Tibial nerve (tissue), 4 donors: ENCODE results near the gene SLC9A9. TPM values are rescaled to one million over a fixed set of nuclear protein-coding genes. Genes with fewer than 3 reads are reported as not detected.

Experiments used
- DNase-seq, 2 donors: peaks; one replicate each; pipeline ENCODE4 v3.0.0-alpha.2; 2019; ENCODE audit warnings: low spot score in 2 of 2
- H3K27ac ChIP-seq, 4 donors: fragments of 200-600 bp; sonication (generic) in 3 of 4; one replicate each; pipeline ENCODE4 v1.5.1; 2017 to 2019; ENCODE audit warnings: mild to moderate bottlenecking in 1 of 4
- H3K27me3 ChIP-seq, 2 donors: fragments of 200-600 bp; sonication (generic) in 1 of 2; one replicate each; pipeline versions ENCODE4 v1.5.1 to v1.6.0; 2017 to 2019
- H3K36me3 ChIP-seq, 3 donors: fragments of 200-600 bp; sonication (generic); one replicate each; pipeline ENCODE4 v1.5.1; 2018 to 2019
- H3K4me1 ChIP-seq, 4 donors: fragments of 200-600 bp; sonication (generic) in 3 of 4; one replicate each; pipeline ENCODE4 v1.5.1; 2017 to 2019
- H3K4me3 ChIP-seq, 4 donors: fragments of 200-600 bp; sonication (generic) in 3 of 4; one replicate each; pipeline ENCODE4 v1.5.1; 2017 to 2019; ENCODE audit warnings: mild to moderate bottlenecking in 1 of 4, moderate library complexity in 1 of 4
- H3K9me3 ChIP-seq, 4 donors: fragments of 200-600 bp; sonication (generic) in 3 of 4; one replicate each; pipeline ENCODE4 v1.5.1; 2017 to 2019
- EP300 ChIP-seq, 2 donors: sonication (generic); formaldehyde crosslinking; IDR thresholded peaks; one replicate each; pipeline ENCODE4 v1.6.1; 2017; ENCODE audit warnings: antibody characterized with exemption in 2 of 2, mild to moderate bottlenecking in 1 of 2
- POLR2A ChIP-seq, 2 donors: fragments of 450-650 bp; IDR thresholded peaks; one replicate each; pipeline ENCODE4 v1.6.1; 2017; ENCODE audit warnings: antibody characterized with exemption in 2 of 2, mild to moderate bottlenecking in 2 of 2, moderate library complexity in 2 of 2
- WGBS, 2 donors: methylation state at CpG; one replicate each; pipeline ENCODE4 v1.1.5; 2018; 5-methylcytosine and 5-hydroxymethylcytosine counted together
- total RNA-seq, 4 donors: library from RNA; depleted of rRNA; stranded (reverse); fragments of >200 nt; gene quantifications; one replicate each; pipeline ENCODE4 v1.1.0, GENCODE V29; 2016
- TF ChIP-seq, protein P1 (sequence below), 5 experiments: fragments of 200-600 bp in 3 of 5; fragments of 450-650 bp in 2 of 5; sonication (generic) in 3 of 5; IDR thresholded peaks; one replicate each; pipeline ENCODE4 v1.5.1; 2016 to 2019; ENCODE audit warnings: antibody characterized with exemption in 5 of 5, mild to moderate bottlenecking in 3 of 5, moderate library complexity in 2 of 5

SLC9A9 gene
- total RNA-seq, 4 donors from 2014 or later = 7.6 to 11.1 (median 9.2) TPM

DNA sequence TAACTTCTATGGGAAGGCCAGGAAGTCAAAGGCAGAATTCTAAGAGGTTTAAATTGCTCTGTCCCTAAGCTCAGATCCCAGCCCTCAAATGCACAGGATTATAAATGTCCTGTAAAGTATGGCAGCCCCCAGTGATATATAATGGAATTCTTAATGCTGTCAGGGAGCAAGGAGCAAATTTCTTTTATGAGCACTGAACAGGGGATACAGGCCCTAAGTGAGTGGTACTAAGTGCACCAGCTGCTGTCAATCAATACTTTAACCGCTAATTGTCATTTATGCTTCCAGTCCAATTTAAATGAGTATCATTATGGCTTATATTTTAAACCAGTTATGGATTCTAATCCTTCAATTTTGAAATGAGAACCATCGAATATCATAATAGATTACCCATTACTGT lies 4.7 kb downstream of the SLC9A9 start:
- Histone ChIP-seq H3K27ac (no peak overlapping the region), H3K4me3 (no peak overlapping the region), H3K9me3 (no peaks in the 10 kb centered on the region), H3K27me3 (no peaks in the 10 kb centered on the region), H3K36me3 (no peaks in the 10 kb centered on the region), H3K4me1 (peaks cover 0 to 13% (median under 1%) of the 10 kb centered on the region in 4 donors)
- TF ChIP-seq, protein P1, sequence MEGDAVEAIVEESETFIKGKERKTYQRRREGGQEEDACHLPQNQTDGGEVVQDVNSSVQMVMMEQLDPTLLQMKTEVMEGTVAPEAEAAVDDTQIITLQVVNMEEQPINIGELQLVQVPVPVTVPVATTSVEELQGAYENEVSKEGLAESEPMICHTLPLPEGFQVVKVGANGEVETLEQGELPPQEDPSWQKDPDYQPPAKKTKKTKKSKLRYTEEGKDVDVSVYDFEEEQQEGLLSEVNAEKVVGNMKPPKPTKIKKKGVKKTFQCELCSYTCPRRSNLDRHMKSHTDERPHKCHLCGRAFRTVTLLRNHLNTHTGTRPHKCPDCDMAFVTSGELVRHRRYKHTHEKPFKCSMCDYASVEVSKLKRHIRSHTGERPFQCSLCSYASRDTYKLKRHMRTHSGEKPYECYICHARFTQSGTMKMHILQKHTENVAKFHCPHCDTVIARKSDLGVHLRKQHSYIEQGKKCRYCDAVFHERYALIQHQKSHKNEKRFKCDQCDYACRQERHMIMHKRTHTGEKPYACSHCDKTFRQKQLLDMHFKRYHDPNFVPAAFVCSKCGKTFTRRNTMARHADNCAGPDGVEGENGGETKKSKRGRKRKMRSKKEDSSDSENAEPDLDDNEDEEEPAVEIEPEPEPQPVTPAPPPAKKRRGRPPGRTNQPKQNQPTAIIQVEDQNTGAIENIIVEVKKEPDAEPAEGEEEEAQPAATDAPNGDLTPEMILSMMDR (IDR thresholded peaks at IDR 0.05) = no peak
- TF ChIP-seq POLR2A (IDR thresholded peaks at IDR 0.05) (no peak), EP300 (IDR thresholded peaks at IDR 0.05) (no peak)
- no peak for DNase-seq
- 95 to 98% methylated on average over 2 of the region's 2 CpGs for WGBS, 2 donors

DNA sequence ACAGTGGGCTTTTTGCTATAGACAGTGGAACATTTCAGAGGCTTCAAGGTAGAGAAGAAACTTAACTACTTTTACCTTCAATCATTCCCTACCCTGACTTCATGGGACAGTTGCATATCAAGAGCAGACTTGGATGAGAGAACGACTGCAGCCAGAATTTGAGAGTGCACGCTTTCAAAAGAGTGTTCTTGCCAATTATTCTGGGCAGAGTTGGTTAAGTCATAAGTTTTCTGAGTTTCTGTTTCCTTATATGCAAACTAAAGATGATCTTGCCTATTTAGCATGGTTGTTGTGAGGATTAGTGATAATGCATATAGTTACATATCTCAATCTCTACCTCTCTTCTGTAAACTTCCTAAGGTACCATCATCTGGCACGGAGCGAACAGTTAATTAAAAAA lies 7.6 kb downstream of the SLC9A9 start:
- no peak for DNase-seq
- Histone ChIP-seq H3K36me3 (no peaks in the 10 kb centered on the region), H3K27ac (no peak overlapping the region), H3K4me1 (peaks cover 0 to 5% (median 2%) of the 10 kb centered on the region in 4 donors), H3K9me3 (no peaks in the 10 kb centered on the region), H3K27me3 (no peaks in the 10 kb centered on the region), H3K4me3 (no peak overlapping the region)
- 84% methylated on average over 4 of the region's 4 CpGs for WGBS, 2 donors
- TF ChIP-seq POLR2A (IDR thresholded peaks at IDR 0.05) (no peak), EP300 (IDR thresholded peaks at IDR 0.05) (no peak)
- TF ChIP-seq, protein P1 (IDR thresholded peaks at IDR 0.05) = no peak

DNA sequence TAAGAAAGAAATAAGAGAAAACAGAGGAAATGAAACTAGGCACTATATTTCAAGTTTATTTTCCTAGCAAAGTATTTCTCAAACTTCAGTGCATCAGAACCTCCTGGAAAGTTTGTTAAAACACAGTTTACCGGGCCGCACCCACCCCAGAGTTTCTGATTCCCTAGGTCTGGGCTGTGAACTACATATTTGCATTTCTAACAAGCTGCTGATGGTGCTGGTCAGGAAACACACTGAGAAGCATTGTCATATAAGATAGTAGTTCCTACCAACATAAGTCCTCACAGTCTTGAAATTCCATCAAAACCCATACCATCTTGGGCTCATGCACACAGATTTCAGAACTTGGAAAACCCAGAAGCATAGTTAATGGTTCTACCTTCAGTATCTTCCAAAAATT lies 8.3 kb downstream of the SLC9A9 start:
- 67 to 87% methylated on average over 2 of the region's 2 CpGs for WGBS, 2 donors
- H3K27me3 ChIP-seq = no peaks in the 10 kb centered on the region
- peaks cover 0 to 5% (median 2%) of the 10 kb centered on the region in 4 donors for H3K4me1 ChIP-seq
- no peaks in the 10 kb centered on the region for H3K36me3 ChIP-seq
- H3K27ac ChIP-seq = no peak overlapping the region
- no peak for DNase-seq
- no peaks in the 10 kb centered on the region for H3K9me3 ChIP-seq
- TF ChIP-seq, protein P1 (IDR thresholded peaks at IDR 0.05) = no peak
- no peak for TF ChIP-seq EP300 (IDR thresholded peaks at IDR 0.05)
- TF ChIP-seq POLR2A (IDR thresholded peaks at IDR 0.05) = no peak
- H3K4me3 ChIP-seq = no peak overlapping the region

DNA sequence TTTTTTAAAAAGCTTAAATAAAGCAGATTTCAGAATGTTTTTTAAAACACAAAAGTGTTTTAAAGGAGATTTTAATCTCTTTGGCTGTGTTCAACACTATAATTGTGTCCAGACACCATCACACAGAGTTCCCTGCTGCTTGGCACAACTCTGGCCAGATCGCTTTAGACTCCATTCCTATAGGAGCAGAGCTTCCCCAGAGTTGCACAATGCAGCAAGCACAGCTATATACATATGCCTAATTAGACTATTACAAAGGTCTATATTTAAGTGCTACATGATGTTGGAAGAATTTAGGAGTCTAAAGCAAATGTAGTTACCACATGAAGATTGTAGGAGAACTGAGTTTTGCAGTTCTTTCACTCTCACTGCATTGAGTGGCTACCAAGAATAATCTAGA lies 11.2 kb downstream of the SLC9A9 start:
- H3K36me3 ChIP-seq = no peaks in the 10 kb centered on the region
- H3K4me1 ChIP-seq = peaks cover 0 to 10% (median 2%) of the 10 kb centered on the region in 4 donors
- H3K27me3 ChIP-seq = no peaks in the 10 kb centered on the region
- no peaks in the 10 kb centered on the region for H3K9me3 ChIP-seq
- 91 to 93% methylated on average over 1 of the region's 1 CpG for WGBS, 2 donors
- H3K27ac ChIP-seq = no peak overlapping the region
- H3K4me3 ChIP-seq = no peak overlapping the region
- no peak for TF ChIP-seq EP300 (IDR thresholded peaks at IDR 0.05)
- TF ChIP-seq, protein P1 (IDR thresholded peaks at IDR 0.05) = no peak
- TF ChIP-seq POLR2A (IDR thresholded peaks at IDR 0.05) = no peak
- DNase-seq = no peak

DNA sequence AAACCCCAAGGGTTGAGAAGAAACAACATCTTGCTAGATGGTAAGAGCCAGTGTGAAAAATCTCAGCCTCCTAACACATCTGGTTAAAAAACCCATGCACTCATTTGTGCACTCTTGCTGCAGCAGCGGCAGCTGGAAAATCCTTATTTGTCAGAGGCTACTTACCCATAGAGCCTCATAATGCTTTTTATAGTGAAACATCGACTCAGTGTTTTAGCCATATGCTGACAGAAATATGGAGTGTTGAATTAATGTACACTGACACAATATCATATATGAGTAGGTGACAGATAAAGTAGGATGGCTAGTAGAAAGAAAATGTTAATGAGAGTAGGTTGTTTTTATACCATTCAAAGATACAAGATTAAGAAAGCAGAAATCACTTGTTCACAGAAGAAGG lies 13.0 kb downstream of the SLC9A9 start:
- Histone ChIP-seq H3K27me3 (no peaks in the 10 kb centered on the region), H3K4me1 (peaks cover 0 to 26% (median 5%) of the 10 kb centered on the region in 4 donors), H3K27ac (no peak overlapping the region), H3K36me3 (no peaks in the 10 kb centered on the region), H3K9me3 (no peaks in the 10 kb centered on the region), H3K4me3 (no peak overlapping the region)
- no peak for DNase-seq
- WGBS, 2 donors = 85 to 88% methylated on average over 2 of the region's 2 CpGs
- TF ChIP-seq POLR2A (IDR thresholded peaks at IDR 0.05) (no peak), EP300 (IDR thresholded peaks at IDR 0.05) (no peak)
- TF ChIP-seq, protein P1 (IDR thresholded peaks at IDR 0.05) = no peak
